ENCODE measurements around the gene TMEM176B. TPM values are rescaled to one million over a fixed set of nuclear protein-coding genes. Genes with fewer than 3 reads are reported as not detected.

TMEM176B gene
- polyA plus RNA-seq, 1 donor, result 291 TPM

- no peak overlapping the region for H3K4me3 ChIP-seq (ENCODE audit: low read length)
- 80% methylated on average over 1 of the region's 14 CpGs for WGBS (ENCODE audit: insufficient coverage, low lambda C conversion rate)
These were observed 57.7 kb downstream of the TMEM176B start for GRCh38 chr7:150742286-150742968.

More at GRCh38 chr7:150742286-150742968, 57.7 kb downstream of the TMEM176B start:
- H3K4me1 ChIP-seq (ENCODE audit: control insufficient read depth, insufficient read depth, low read length), result no peaks in the 10 kb centered on the region
- H3K9me3 ChIP-seq (ENCODE audit: control insufficient read depth, low read depth, low read length), result no peaks in the 10 kb centered on the region
- DNase-seq, result no peak
- no peak overlapping the region for H3K27ac ChIP-seq (ENCODE audit: low read length)
- peaks cover 13% of the 10 kb centered on the region for H3K27me3 ChIP-seq (ENCODE audit: control insufficient read depth, insufficient read depth, low read length)
- no peaks in the 10 kb centered on the region for H3K36me3 ChIP-seq (ENCODE audit: control insufficient read depth, insufficient read depth, low read length)

Other genes starting within 250 kb of the TMEM176B start
- gene GIMAP4, start 233.0 kb downstream of the TMEM176B start, polyA plus RNA-seq, result 17.8 TPM
- gene GIMAP6, start 168.0 kb downstream of the TMEM176B start, polyA plus RNA-seq, result 10.7 TPM
- 9.3 TPM for gene GIMAP2, start 114.7 kb downstream of the TMEM176B start, polyA plus RNA-seq
- 2.2 TPM for gene GIMAP1, start 83.8 kb downstream of the TMEM176B start, polyA plus RNA-seq
- gene GIMAP5, start 62.9 kb downstream of the TMEM176B start, polyA plus RNA-seq, result 9.0 TPM
- 300 TPM for gene TMEM176A, start 405 bp upstream of the TMEM176B start, polyA plus RNA-seq
- 206 TPM for gene AOC1, start 52.2 kb upstream of the TMEM176B start, polyA plus RNA-seq
- gene KCNH2, start 178.0 kb upstream of the TMEM176B start, polyA plus RNA-seq, result 8.1 TPM
- 10.3 TPM for gene NOS3, start 190.7 kb upstream of the TMEM176B start, polyA plus RNA-seq
- 1.8 TPM for gene ATG9B, start 224.1 kb upstream of the TMEM176B start, polyA plus RNA-seq
- 24.2 TPM for gene ABCB8, start 228.1 kb upstream of the TMEM176B start, polyA plus RNA-seq
- gene ASIC3, start 248.2 kb upstream of the TMEM176B start, polyA plus RNA-seq, result 6.9 TPM